A549 treated with dexamethasone at 1 μM for 4 hours (cell line): ENCODE measurements around the gene AKIP1. TPM values are rescaled to one million over a fixed set of nuclear protein-coding genes. Genes with fewer than 3 reads are reported as not detected.

Experiments used
- total RNA-seq: library from RNA; stranded (reverse); fragments of 200-300 nt; extraction: Qiagen RNA extraction; gene quantifications from 5 replicates; pipeline ENCODE4 v1.2.3, GENCODE V29; 2022

Gene AKIP1, protein sequence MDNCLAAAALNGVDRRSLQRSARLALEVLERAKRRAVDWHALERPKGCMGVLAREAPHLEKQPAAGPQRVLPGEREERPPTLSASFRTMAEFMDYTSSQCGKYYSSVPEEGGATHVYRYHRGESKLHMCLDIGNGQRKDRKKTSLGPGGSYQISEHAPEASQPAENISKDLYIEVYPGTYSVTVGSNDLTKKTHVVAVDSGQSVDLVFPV
- 35.6 to 51.3 TPM (median 37.8 TPM) in 5 replicates for total RNA-seq

DNA sequence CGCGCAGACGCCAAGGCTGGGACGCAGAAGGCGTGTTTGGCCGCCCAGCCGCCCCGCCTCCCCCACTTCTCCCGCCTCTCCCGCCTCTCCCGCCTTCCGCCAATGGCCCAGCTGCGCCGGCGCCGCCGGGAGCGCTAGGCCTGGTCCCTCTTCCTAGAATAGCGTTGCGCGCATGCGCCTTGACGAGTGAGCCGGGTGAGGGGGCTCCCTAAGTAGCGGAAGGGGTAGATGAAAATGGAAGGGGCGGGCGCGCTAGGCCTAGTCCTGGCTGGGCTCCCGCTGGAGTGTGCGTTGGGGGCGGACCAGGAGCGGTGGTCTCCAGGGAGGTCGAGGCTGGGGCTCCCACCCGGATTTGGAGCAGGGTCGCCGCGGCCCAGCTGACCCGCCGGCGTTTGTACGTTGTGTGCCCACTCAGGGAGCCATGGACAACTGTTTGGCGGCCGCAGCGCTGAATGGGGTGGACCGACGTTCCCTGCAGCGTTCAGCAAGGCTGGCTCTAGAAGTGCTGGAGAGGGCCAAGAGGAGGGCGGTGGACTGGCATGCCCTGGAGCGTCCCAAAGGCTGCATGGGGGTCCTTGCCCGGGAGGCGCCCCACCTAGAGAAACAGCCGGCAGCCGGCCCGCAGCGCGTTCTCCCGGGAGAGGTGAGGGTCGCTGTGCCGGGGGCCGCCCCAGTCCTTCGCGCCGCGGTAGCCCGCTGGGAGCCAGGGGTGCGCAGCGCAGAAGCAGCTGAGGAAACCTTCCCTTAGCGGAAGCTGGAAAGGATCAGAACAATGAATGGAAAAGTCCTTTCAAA, at the start of gene AKIP1:
Gene AKIP1, plus strand, starts transcription at position 161 of the 795 bp plus-strand sequence. Its CDS starts 261 bp downstream, at position 422.

GRCh38 chr11:8932564-8933180, 21.7 kb downstream of the AKIP1 start, which contains the start of gene C11orf16:
TSS of gene C11orf16 (minus strand) at chr11:8932947. CDS start at chr11:8932308, 639 bp downstream.

GRCh38 chr11:8942518-8943066, 31.6 kb downstream of the AKIP1 start, which contains the start of gene ASCL3:
TSS of gene ASCL3 (minus strand) at chr11:8943016. CDS start at chr11:8938161, 4,855 bp downstream.

GRCh38 chr11:8964324-8965320, 53.6 kb downstream of the AKIP1 start, which contains the start of gene TMEM9B:
TSS of gene TMEM9B (minus strand) at chr11:8964442. CDS start at chr11:8964313, 129 bp downstream.

Other genes starting within 250 kb of the AKIP1 start
- 0.88 to 2.8 TPM (median 2.2 TPM) in 5 replicates for gene TRIM66, start 228.5 kb upstream of the AKIP1 start, total RNA-seq
- gene RPL27A, start 228.4 kb upstream of the AKIP1 start, total RNA-seq, result 2,410 to 2,744 TPM (median 2,494 TPM) in 5 replicates
- gene C11orf16, start 21.8 kb downstream of the AKIP1 start, total RNA-seq, result not detected in 5 replicates
- not detected in 5 replicates for gene ASCL3, start 31.8 kb downstream of the AKIP1 start, total RNA-seq
- 33.9 to 39.0 TPM (median 35.4 TPM) in 5 replicates for gene TMEM9B, start 53.3 kb downstream of the AKIP1 start, total RNA-seq
- 0.79 to 0.97 TPM (median 0.89 TPM) in 5 replicates for gene NRIP3, start 92.8 kb downstream of the AKIP1 start, total RNA-seq
- gene SCUBE2, start 180.4 kb downstream of the AKIP1 start, total RNA-seq, result 0.40 to 0.71 TPM (median 0.61 TPM) in 5 replicates